ENCODE data around the gene FARS2. TPM values are rescaled to one million over a fixed set of nuclear protein-coding genes. Genes with fewer than 3 reads are reported as not detected.
A peak's percentile ranks its signal among the peaks of the same experiment; 100 is the strongest.

FARS2 gene
- total and polyA plus RNA-seq, 9 of the 15 experiments (the other 6 are each of a cell fraction or from before 2014, with no cell fraction given): 16.5 to 62.2 (median 27.0) TPM

DNA sequence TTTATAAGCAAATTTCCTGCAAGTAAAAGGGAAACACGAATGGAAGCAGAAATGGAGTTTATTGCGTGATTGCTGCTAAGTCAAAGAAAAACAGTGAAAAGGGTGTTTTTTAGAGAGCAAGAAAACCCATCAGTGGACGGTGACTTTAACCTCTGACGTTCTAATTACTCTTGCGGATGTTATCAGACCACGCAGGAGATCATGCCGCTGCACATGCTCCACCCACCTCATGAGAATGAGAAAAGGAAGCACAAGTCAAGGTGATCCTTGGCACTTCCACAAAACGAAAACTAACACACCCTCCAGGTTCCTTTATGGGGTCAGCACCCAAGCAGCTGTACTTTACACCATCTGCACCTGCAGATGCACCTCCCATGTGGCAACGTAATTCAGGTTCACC lies 45.5 kb upstream of the FARS2 start (continued):
- no peak for TF ChIP-seq ZNF785 (CRISPR knock-in tag; IDR thresholded peaks at IDR 0.05)
- TF ChIP-seq C11orf30 (IDR thresholded peaks at IDR 0.05; ENCODE audit: low read depth): no peak
- TF ChIP-seq RAD21 (CRISPR knock-in tag; conservative IDR thresholded peaks at IDR 0.05 in 1 of 2, IDR thresholded peaks at IDR 0.05 in 1 of 2): 0 out of 4 replicates have a peak, but pooled peaks of 1 of the 2 experiments have one; percentile 8
- no peak for TF ChIP-seq POLR2A (conservative IDR thresholded peaks at IDR 0.05)
- TF ChIP-seq NR2C2 (CRISPR knock-in tag; IDR thresholded peaks at IDR 0.05): no peak
- TF ChIP-seq NR2C2 (tag; IDR thresholded peaks at IDR 0.05): 0 out of 2 replicates have a peak, but pooled peaks have one; percentile 54
- TF ChIP-seq NR1H2 (CRISPR knock-in tag; IDR thresholded peaks at IDR 0.05): no peak
- TF ChIP-seq NCOR1 (IDR thresholded peaks at IDR 0.05): no peak
- peak; percentile 63; the same call in 1 of the 2 replicates for TF ChIP-seq L3MBTL2 (IDR thresholded peaks at IDR 0.05)
- no peak for TF ChIP-seq FOSL1 (tag; conservative IDR thresholded peaks at IDR 0.05)
- no peak for TF ChIP-seq ZNF146 (CRISPR knock-in tag; IDR thresholded peaks at IDR 0.05; ENCODE audit: unreplicated experiment)
- peak; percentile 23; the same call in 1 of the 2 replicates for TF ChIP-seq DPF2 (IDR thresholded peaks at IDR 0.05)
- TF ChIP-seq ETV5 (CRISPR knock-in tag; IDR thresholded peaks at IDR 0.05; ENCODE audit: low read depth): no peak
- TF ChIP-seq BHLHE40 (IDR thresholded peaks at IDR 0.05; ENCODE audit: low read length): peak; percentile 59; the same call in 1 of the 2 replicates
- TF ChIP-seq, protein P1, sequence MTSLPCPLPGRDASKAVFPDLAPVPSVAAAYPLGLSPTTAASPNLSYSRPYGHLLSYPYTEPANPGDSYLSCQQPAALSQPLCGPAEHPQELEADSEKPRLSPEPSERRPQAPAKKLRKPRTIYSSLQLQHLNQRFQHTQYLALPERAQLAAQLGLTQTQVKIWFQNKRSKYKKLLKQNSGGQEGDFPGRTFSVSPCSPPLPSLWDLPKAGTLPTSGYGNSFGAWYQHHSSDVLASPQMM (CRISPR knock-in tag; IDR thresholded peaks at IDR 0.05): no peak
- peak; percentile 39 for TF ChIP-seq MEIS2 (IDR thresholded peaks at IDR 0.05; ENCODE audit: partially characterized antibody)
- TF ChIP-seq SPI1 (IDR thresholded peaks at IDR 0.05; ENCODE audit: borderline replicate concordance, low read depth, low read length): peak; percentile 51; the same call in 1 of the 2 replicates
- TF ChIP-seq ATF1 (CRISPR knock-in tag; IDR thresholded peaks at IDR 0.05): no peak
- TF ChIP-seq ATF1 (tag; IDR thresholded peaks at IDR 0.05): peak; percentile 56
- TF ChIP-seq NRF1 (conservative IDR thresholded peaks at IDR 0.05 in 1 of 2, IDR thresholded peaks at IDR 0.05 in 1 of 2): peak; percentile 81 to 85
- TF ChIP-seq, protein P2, sequence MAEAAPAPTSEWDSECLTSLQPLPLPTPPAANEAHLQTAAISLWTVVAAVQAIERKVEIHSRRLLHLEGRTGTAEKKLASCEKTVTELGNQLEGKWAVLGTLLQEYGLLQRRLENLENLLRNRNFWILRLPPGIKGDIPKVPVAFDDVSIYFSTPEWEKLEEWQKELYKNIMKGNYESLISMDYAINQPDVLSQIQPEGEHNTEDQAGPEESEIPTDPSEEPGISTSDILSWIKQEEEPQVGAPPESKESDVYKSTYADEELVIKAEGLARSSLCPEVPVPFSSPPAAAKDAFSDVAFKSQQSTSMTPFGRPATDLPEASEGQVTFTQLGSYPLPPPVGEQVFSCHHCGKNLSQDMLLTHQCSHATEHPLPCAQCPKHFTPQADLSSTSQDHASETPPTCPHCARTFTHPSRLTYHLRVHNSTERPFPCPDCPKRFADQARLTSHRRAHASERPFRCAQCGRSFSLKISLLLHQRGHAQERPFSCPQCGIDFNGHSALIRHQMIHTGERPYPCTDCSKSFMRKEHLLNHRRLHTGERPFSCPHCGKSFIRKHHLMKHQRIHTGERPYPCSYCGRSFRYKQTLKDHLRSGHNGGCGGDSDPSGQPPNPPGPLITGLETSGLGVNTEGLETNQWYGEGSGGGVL (CRISPR knock-in tag; IDR thresholded peaks at IDR 0.05): no peak
- TF ChIP-seq JUND (IDR thresholded peaks at IDR 0.05; ENCODE audit: borderline replicate concordance, low read depth, low read length): no peak
- TF ChIP-seq JUND (tag; IDR thresholded peaks at IDR 0.05; ENCODE audit: borderline replicate concordance, low read depth, low read length): peak; percentile 26; the same call in 1 of the 3 replicates
- TF ChIP-seq, protein P3, sequence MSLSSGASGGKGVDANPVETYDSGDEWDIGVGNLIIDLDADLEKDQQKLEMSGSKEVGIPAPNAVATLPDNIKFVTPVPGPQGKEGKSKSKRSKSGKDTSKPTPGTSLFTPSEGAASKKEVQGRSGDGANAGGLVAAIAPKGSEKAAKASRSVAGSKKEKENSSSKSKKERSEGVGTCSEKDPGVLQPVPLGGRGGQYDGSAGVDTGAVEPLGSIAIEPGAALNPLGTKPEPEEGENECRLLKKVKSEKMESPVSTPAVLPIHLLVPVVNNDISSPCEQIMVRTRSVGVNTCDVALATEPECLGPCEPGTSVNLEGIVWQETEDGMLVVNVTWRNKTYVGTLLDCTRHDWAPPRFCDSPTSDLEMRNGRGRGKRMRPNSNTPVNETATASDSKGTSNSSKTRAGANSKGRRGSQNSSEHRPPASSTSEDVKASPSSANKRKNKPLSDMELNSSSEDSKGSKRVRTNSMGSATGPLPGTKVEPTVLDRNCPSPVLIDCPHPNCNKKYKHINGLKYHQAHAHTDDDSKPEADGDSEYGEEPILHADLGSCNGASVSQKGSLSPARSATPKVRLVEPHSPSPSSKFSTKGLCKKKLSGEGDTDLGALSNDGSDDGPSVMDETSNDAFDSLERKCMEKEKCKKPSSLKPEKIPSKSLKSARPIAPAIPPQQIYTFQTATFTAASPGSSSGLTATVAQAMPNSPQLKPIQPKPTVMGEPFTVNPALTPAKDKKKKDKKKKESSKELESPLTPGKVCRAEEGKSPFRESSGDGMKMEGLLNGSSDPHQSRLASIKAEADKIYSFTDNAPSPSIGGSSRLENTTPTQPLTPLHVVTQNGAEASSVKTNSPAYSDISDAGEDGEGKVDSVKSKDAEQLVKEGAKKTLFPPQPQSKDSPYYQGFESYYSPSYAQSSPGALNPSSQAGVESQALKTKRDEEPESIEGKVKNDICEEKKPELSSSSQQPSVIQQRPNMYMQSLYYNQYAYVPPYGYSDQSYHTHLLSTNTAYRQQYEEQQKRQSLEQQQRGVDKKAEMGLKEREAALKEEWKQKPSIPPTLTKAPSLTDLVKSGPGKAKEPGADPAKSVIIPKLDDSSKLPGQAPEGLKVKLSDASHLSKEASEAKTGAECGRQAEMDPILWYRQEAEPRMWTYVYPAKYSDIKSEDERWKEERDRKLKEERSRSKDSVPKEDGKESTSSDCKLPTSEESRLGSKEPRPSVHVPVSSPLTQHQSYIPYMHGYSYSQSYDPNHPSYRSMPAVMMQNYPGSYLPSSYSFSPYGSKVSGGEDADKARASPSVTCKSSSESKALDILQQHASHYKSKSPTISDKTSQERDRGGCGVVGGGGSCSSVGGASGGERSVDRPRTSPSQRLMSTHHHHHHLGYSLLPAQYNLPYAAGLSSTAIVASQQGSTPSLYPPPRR (CRISPR knock-in tag; IDR thresholded peaks at IDR 0.05; ENCODE audit: borderline replicate concordance): no peak
